ENCODE results near the gene LYZL6.
A peak's percentile ranks its signal among the peaks of the same experiment; 100 is the strongest.

Gene LYZL6, protein sequence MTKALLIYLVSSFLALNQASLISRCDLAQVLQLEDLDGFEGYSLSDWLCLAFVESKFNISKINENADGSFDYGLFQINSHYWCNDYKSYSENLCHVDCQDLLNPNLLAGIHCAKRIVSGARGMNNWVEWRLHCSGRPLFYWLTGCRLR

GRCh38 chr17:35943537-35943936 is at the start of gene LYZL6:
LYZL6 (minus strand) TSS chr17:35943713; CDS start chr17:35939356, 4,357 bp downstream.
- no peak for DNase-seq (ENCODE audit: low spot score)

GRCh38 chr17:35991075-35991474 is 47.6 kb upstream of the LYZL6 start:
- no peak for DNase-seq (ENCODE audit: low spot score)

DNA sequence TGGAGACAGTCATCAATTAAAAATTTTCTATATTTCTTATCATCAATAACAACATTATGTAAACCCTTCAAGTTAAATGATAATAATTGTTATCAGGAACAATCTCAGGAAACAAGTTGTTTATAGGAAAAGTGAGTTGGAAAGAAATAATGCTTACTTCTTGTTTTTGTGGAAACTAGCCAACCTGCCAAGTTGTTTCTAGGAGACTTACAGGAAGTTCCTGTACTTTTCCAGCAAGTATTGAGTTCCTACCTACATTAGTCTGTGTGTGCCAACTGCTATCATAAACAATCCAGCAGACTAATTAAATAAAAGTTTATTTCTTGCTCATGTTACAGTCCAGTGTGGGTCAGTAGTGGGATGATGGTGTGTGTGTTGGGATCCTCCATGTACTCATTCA is 44.7 kb upstream of the LYZL6 start:
- DNase-seq (ENCODE audit: low spot score): no peak

DNA sequence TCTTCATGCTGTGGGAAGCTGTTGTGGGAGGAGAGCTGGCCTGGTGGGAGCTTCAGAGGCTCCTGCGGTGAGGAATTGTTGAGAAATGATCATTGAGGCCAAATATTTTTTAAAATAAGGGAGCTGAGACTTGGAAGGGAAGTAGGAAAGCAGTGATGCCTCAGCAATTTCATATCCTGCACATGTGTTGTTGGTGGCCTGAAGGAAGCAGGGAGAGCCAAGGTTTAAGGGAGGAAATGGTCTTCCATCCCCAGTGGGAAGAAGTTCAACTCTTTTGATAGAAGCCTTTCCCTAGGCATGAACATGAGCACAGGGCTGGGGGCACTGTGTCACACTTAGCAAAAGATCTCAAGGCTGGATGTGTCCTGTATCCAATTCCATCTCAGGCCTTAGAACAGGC is 43.1 kb upstream of the LYZL6 start, which contains the start of gene CCL14:
Gene CCL14 (minus strand): TSS at position 87 of the 400 bp plus-strand sequence. CDS start 80 bp downstream, at position 7.
- no peak for DNase-seq (ENCODE audit: low spot score)

DNA sequence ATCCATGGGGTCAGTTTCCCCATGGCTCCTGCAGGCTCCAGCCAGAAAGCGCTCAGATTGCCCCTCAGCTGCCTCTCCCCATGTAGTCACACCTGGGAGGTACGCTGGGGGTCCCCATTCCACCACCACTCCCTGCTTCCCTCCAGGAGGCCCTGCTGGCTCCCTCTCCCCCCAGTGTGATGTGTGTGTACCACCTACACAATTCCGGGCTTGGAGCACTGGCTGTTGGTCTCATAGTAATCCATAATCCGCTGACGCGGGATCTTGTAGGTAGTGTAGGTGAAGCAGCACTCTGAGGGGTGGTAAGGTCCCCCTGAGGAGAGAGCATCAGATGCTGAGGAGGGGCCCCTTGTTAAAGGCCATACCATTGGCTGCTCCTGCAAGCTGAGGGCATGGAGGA is 40.6 kb upstream of the LYZL6 start:
- DNase-seq (ENCODE audit: low spot score): no peak

DNA sequence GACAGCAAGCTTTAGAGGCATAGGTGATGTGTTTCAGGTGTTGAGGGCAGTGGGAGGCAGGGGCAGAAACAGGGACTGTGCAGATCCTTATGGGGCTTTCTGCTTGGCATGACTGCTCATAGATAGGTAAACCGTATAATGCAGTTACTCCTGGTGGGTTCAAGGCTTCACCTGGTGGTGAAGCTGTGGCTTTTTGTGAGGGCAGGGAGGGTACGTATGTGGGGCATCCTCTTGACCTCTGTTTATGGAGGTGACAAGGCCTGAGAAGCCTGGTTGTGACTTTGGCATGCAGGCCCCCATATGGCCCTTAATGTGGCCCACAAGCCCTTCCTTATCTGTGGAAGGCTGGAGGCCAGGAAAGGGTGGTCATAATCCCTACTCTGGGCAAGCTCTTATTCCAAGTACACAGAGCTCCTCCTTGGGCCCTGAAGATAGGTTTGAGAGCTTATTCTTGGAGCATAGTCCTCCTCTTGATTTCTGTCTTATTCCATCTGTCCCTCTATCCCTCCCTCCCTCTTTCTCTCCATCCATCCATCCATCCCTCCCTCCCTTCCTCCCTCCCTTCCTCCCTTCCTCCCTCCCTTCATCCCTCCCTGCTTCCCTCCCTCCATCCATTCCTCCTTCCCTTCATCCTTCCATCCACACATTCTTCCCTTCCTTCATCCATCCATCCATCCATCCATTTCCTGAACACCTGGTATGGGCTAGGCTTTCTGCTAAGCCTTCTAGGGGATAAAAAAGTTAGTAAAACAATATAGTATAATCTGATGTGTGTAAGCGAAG is 39.1 kb upstream of the LYZL6 start:
- no peak for DNase-seq (ENCODE audit: low spot score)

GRCh38 chr17:35981908-35982330 is 38.4 kb upstream of the LYZL6 start:
- no peak for DNase-seq (ENCODE audit: low spot score)

DNA sequence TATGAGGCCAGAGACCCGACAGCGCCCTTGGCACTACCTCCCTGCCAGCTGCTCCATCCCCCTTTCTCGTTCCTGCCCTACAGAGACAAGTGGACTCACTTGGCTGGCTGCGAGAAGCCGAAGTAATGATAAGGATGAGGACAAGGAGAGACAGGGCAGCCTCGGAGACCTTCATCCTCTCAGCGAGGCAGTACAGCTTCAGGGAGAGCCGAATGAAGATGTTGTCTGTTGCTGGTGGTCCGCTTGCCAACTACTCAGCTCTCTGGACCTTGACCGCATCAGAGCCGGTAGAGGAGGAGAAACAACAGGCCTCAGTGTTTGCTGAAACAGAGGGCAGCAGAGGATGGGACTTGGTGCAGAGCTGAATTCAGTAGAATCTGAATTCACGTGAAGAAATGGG is 37.7 kb upstream of the LYZL6 start, which contains the start of gene CCL16:
Gene CCL16 (minus strand): TSS at position 252 of the 400 bp plus-strand sequence. CDS start 77 bp downstream, at position 175.
- no peak for DNase-seq (ENCODE audit: low spot score)

GRCh38 chr17:35978346-35978745 is 34.8 kb upstream of the LYZL6 start:
- DNase-seq (ENCODE audit: low spot score): no peak

DNA sequence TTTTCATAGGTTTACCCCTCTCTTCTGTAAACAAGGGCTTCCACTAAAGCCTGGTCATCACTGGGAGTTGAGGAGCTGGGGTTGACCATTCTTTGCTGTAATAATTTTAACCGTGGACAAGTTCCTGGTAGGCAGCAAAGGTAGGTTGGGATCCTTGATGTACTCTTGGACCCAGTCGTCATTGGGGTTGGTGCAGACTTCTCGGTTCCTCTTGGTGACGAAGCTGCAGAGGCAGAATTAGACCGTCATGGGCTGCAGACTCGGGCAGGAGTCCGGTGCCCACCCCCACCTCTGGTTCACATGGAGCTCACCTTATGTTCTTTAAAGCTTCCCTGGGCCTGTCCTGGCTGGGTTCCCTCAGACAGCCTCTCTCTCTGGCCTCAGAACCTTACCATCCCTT is 34.0 kb upstream of the LYZL6 start:
- DNase-seq (ENCODE audit: low spot score): no peak

GRCh38 chr17:35973333-35974260 is 30.1 kb upstream of the LYZL6 start:
- no peak for DNase-seq (ENCODE audit: low spot score)

DNA sequence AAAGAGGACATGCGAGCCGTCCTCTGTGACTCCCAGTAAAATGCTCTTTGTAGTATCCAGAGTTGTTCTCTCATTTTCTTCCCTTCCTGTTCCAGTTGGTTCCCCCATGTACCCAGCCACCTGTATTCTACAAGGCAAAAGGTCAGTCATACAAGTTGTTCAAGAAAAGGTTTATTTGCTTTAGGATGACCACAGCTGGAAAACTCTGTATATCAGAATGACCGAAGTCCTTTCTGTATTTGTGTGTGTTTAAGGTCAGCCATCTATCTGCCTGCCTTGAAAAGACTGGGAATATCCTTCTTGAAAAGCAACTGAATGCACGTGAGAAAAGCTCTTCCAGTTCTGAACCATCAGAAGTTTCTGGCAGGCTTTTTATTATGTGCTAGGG is 29.4 kb upstream of the LYZL6 start:
- DNase-seq (ENCODE audit: low spot score): no peak

GRCh38 chr17:35972535-35972934 is 29.0 kb upstream of the LYZL6 start:
- DNase-seq (ENCODE audit: low spot score): no peak

DNA sequence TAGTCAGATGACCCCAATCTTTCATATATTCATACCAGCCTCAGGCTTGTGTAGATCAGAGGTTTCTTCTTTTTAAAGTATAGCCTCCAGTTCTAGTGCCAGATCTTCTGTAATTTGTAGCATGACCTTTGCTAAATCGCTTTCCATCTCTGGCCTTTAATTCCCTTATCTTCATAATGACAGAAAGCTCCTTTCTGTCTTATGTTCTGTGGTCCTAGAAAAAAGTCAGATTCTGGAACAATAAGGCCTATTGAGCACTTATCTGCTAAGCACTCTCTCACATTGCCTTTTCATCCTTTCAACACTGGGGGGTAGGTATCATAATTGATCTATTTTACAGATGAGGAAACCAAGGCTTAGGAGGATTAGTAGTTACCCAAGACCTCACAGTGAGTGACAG is 28.6 kb upstream of the LYZL6 start:
- no peak for DNase-seq (ENCODE audit: low spot score)

DNA sequence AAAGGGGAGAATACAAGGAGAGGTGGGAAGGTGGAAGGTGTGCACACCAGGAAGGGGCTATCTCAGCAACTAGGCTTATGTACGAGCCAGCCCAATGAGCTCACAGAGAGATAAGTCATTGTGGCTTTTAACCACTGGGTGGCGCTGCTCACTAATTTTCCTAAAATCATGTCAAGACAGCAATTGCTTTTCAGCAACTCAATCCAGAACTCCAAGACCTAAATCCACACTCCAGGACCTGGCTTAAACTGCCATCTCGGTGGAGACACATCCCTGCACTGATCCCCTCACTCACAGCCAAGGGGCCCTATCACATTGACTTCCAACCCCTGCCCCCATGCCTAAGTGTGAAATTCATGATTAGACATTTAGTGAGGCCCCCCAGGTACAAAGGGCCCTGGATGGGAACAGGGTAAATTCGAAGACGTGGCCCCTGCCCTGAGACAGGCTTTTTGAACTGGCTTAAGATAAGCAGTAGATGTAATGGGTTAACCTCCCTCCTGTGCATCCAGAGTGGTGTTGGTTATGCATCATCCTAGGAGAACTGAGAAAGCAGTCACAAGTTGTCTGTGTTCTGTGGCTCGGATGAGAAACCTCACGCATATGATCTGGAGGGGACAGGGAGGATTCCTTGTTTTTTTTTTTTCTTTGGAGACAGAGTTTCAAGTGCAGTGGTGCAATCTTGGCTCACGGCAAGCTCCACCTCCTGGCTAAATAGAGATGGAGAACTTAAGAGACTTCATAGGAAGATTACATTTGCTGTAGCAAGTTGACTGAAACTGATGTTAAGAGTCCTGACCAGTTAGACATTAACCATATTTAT is 26.3 kb upstream of the LYZL6 start:
- DNase-seq (ENCODE audit: low spot score): peak; percentile 57

DNA sequence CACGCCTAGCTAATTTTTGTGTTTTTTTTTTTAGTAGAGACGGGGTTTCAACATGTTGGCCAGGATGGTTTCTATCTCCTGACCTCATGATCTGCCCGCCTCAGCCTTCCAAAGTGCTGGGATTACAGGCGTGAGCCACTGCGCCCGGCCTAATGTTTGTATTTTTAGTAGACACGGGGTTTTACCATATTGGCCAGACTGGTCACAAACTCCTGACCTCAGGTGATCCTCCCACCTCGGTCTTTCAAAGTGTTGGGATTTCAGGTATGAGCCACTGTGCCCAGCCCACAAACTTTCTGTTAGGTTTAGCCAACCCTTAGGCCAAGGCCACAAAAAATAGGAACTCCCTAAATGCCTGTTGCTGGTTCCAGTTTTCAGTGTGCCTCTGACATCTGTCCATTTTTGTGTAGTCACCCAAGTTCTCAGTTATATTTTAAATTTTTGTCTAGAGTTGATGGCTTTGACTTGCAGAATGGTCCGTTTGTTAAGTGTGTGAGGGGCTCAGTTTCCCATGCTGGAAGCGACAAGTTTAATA is 25.1 kb upstream of the LYZL6 start:
- no peak for DNase-seq (ENCODE audit: low spot score)

DNA sequence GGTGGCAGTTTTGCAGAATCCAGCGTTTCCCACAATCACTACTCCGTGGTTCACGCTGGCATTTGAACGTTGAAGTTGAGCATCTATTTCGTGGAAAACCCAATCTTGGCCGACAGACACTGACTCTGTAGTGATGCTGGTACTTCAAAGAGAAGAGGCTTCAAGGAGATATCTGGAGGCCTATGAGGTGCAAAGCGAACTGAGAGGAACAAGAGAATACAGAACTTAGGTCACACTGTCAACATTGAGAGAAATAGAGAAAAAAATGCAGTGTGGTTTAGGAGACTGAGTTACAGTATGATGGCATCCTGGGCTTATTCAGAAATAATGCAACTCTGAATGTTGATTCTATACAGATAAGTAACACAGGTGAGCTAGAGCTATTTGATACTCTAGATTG is 21.8 kb upstream of the LYZL6 start:
- DNase-seq (ENCODE audit: low spot score): no peak

DNA sequence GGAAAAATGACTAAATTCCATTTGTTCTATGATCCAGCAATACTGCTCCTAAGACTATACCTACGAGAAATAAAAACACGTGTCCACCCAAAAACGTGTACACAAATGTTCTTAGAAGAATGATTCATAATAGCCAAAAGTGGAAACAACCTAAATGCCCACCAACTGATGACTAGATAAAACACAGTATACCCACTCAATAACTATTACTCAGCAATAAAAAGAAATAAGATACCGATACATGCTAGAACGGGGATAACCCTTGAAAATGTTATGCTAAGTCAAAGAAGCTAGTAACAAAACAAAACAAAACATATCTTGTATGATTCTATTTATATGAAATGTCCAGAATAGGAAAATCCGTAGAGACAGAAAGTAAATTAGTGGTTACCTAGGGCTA is 20.1 kb upstream of the LYZL6 start:
- no peak for DNase-seq (ENCODE audit: low spot score)

DNA sequence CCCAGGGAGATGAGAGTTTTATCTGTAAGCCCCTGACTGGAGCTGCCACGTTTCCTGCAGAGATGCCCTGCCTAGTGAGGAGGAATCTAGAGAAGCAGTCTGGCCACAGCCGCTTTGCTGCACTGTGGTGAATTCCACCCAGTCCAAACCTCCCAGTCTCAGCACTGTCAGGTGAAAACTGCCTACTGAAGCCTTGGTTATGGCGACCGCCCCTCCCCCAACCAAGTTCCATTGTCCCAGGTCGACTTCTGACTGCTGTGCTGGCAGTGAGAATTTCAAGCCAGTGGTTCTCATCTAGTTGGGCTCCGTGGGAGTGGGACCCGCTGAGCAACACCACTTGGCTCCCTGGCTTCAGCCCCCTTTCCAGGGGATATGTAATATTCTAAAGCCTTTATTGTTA is 10.2 kb upstream of the LYZL6 start:
- no peak for DNase-seq (ENCODE audit: low spot score)

DNA sequence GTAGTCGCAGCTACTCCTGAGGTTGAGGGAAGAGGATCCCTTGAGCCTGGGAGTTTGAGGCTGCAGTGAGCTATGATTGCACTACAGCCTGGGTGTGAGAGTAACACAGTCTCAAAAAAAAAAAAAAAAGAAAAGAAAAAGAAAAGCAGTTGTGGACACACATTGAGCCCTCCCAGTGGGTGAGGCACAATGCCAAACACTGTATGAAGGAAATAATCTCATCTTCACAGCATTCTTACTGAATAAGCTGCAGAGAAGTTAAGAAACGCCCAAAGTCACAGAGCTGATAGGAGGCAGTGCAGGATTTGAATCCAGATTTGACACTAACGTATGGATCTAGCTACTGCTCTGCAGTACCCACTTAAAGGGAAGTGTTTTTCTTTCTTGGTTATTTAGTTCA is 5.9 kb upstream of the LYZL6 start:
- no peak for DNase-seq (ENCODE audit: low spot score)

DNA sequence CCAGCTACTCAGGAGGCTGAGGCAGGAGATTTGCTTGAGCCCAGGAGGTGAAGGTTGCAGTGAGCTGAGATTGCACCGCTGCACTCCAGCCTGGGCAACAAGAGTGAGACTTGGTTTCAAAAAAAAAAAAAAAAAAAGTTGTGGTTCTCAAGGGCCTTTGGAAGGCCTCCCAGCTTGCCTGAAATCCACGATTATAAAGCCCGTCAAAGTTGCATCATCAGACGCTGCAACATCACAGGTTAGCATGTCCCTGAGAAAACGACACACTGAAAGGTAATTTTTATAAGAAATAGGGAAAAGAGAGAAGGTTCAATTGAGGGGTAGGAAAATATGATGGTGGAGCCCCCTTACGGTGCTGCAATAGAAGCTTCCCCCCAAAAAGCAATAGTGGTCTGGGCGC is 4.6 kb upstream of the LYZL6 start:
- DNase-seq (ENCODE audit: low spot score): no peak

Data from AG08396 (cell line).